Lung (tissue), 12 donors: ENCODE results near the gene CDK11B. TPM values are rescaled to one million over a fixed set of nuclear protein-coding genes. Genes with fewer than 3 reads are reported as not detected.
A peak's percentile ranks its signal among the peaks of the same experiment; 100 is the strongest.

Experiments used
- ATAC-seq: fragments of 200-7000 bp; cut with Tn5 transposase; one replicate; pipeline ENCODE4 v1.9.1; 2020; ENCODE audit warnings: moderate number of reproducible peaks; ENCODE audit not compliant: insufficient read depth, low FRiP score
- DNase-seq, 3 donors: peaks; one replicate each; pipeline ENCODE4 v3.0.0-alpha.2; 2013 to 2017
- H3K27ac ChIP-seq, 2 donors: one replicate each; pipeline ENCODE4 v1.5.1; 2013; ENCODE audit warnings: mild to moderate bottlenecking in 2 of 2, moderate library complexity in 2 of 2, control low read depth in 1 of 2, inconsistent platforms in 1 of 2, low read depth in 1 of 2, low read length in 1 of 2
- H3K27me3 ChIP-seq, 3 donors: one replicate each; pipeline ENCODE4 v1.5.1; 2013; ENCODE audit warnings: low read length in 2 of 3; ENCODE audit not compliant: control insufficient read depth in 3 of 3, insufficient read depth in 3 of 3
- H3K36me3 ChIP-seq, 4 donors: one replicate each; pipeline ENCODE4 v1.5.1; 2013; ENCODE audit warnings: low read length in 4 of 4, mild to moderate bottlenecking in 1 of 4, moderate library complexity in 1 of 4; ENCODE audit not compliant: control insufficient read depth in 4 of 4, insufficient read depth in 4 of 4
- H3K4me1 ChIP-seq, 5 donors: one replicate each; pipeline ENCODE4 v1.5.1; 2013; ENCODE audit warnings: low read length in 5 of 5, mild to moderate bottlenecking in 2 of 5, moderate library complexity in 1 of 5; ENCODE audit not compliant: control insufficient read depth in 5 of 5, insufficient read depth in 5 of 5
- H3K4me3 ChIP-seq: one replicate; pipeline ENCODE4 v1.5.1; 2013; ENCODE audit warnings: mild to moderate bottlenecking, control low read depth, moderate library complexity
- H3K9ac ChIP-seq, 2 donors: one replicate each; pipeline ENCODE4 v1.5.1; 2013; ENCODE audit warnings: low read length in 2 of 2, control low read depth in 1 of 2; ENCODE audit not compliant: insufficient read depth in 1 of 2
- H3K9me3 ChIP-seq, 4 donors: one replicate each; pipeline ENCODE4 v1.5.1; 2013; ENCODE audit warnings: low read length in 3 of 4, mild to moderate bottlenecking in 1 of 4, moderate library complexity in 1 of 4; ENCODE audit not compliant: control insufficient read depth in 4 of 4, insufficient read depth in 3 of 4
- WGBS, 2 donors: extraction: QIAGEN DNeasy Blood & Tissue Kit; methylation state at CpG; one replicate each; pipeline ENCODE4 v1.1.7; 2013; 5-methylcytosine and 5-hydroxymethylcytosine counted together
- polyA plus RNA-seq, 2 donors: library from polyadenylated mRNA; stranded (reverse); fragments of 200-250 nt; gene quantifications; one replicate each; pipeline ENCODE4 v1.2.1, GENCODE V29; 2013
- total RNA-seq, 2 donors: library from RNA; depleted of rRNA in 1 of 2; stranded (reverse); fragments of >200 nt in 1 of 2; gene quantifications; one replicate each; pipeline ENCODE4 v1.2.1, GENCODE V29; 2014 to 2021
- TF ChIP-seq, protein P1 (sequence below): IDR thresholded peaks from 2 replicates; pipeline ENCODE4 v1.5.1; 2012; ENCODE audit warnings: mild to moderate bottlenecking; ENCODE audit errors: control extremely low read depth, extremely low read depth
- donor health status: control.
- donor health status: control.
- donor health status: Bipolar disorder and iron deficiency.
- donor health status: healthy.
- donor health status: DM: yes; HTN: yes; CAD: no.

The CDK11B gene
- total and polyA plus RNA-seq, 4 donors = 15.7 to 39.6 (median 24.2) TPM

DNA sequence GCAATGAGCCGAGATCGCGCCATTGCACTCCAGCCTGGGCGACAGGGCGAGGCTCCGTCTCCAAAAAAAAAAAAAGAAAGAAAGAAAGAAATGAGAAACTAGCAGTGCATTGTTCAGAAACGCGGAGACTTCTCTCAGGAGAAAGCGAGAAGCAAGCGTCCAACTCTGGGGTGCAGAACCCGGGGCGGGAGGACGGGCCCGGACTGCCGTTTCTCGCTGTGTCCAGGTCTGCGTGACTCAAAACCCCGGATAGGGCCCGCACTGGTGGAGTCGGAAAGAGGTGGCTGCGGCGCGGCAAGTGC lies 43.9 kb downstream of the CDK11B start:
- no peak for DNase-seq
- H3K9ac ChIP-seq = peak overlapping the region in 1 of 2 donors; percentile 38
- WGBS, 2 donors = 0% methylated on average over 23 of the region's 23 CpGs
- TF ChIP-seq, protein P1, sequence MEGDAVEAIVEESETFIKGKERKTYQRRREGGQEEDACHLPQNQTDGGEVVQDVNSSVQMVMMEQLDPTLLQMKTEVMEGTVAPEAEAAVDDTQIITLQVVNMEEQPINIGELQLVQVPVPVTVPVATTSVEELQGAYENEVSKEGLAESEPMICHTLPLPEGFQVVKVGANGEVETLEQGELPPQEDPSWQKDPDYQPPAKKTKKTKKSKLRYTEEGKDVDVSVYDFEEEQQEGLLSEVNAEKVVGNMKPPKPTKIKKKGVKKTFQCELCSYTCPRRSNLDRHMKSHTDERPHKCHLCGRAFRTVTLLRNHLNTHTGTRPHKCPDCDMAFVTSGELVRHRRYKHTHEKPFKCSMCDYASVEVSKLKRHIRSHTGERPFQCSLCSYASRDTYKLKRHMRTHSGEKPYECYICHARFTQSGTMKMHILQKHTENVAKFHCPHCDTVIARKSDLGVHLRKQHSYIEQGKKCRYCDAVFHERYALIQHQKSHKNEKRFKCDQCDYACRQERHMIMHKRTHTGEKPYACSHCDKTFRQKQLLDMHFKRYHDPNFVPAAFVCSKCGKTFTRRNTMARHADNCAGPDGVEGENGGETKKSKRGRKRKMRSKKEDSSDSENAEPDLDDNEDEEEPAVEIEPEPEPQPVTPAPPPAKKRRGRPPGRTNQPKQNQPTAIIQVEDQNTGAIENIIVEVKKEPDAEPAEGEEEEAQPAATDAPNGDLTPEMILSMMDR = no peak
- H3K4me1 ChIP-seq = peaks cover 6 to 28% (median 13%) of the 10 kb centered on the region in 5 donors
- no peaks in the 10 kb centered on the region for H3K9me3 ChIP-seq
- peak overlapping the region; percentile 84 to 100 for H3K27ac ChIP-seq
- no peaks in the 10 kb centered on the region for H3K27me3 ChIP-seq
- ATAC-seq = no peak
- H3K36me3 ChIP-seq = peaks cover 0 to 12% (median 9%) of the 10 kb centered on the region in 4 donors
- H3K4me3 ChIP-seq = peak overlapping the region; percentile 47

DNA sequence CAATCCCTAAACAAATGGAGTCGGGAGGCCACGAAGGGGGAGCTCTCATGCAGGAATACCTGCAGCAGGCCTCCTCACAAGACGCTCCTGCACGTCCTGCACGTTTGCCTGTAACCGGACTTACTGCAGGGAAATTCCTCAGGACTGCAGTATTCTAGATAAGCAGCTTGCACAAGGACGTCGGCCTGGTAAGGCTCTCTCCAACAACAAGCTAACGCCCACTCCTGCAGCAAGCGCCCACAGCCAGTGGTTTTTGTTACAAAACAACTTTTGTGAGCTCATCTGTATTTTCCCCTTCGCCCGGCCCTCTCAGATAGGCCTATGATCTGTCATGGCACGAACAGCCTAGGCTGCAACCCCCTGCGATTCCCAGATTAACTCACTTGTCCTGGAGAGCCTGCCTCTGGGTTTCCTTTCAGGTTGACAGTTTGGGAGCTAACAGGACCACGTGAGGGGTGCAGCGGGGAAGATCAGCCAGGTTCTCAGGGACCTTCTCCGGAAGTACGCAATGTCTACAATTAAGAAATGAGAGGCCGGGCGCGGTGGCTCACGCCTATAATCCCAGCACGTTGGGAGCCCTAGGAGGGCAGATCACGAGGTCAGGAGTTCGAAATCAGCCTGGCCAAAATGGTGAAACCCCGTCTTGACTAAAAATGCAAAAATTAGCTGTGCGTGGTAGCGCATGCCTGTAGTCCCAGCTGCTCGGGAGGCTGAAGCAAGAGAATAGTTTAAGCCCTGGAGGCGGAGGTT lies 44.4 kb downstream of the CDK11B start:
- peak; percentile 44 to 80 (median 78) for DNase-seq
- H3K9ac ChIP-seq = peak overlapping the region in 1 of 2 donors; percentile 38
- ATAC-seq = no peak
- H3K4me1 ChIP-seq = peaks cover 6 to 28% (median 10%) of the 10 kb centered on the region in 5 donors
- no peaks in the 10 kb centered on the region for H3K27me3 ChIP-seq
- TF ChIP-seq, protein P1 = no peak
- H3K27ac ChIP-seq = peak overlapping the region in 1 of 2 donors; percentile 84
- 9 to 10% methylated on average over 30 of the region's 30 CpGs for WGBS, 2 donors
- no peaks in the 10 kb centered on the region for H3K9me3 ChIP-seq
- H3K36me3 ChIP-seq = peaks cover 0 to 12% (median 9%) of the 10 kb centered on the region in 4 donors
- H3K4me3 ChIP-seq = peak overlapping the region; percentile 47

DNA sequence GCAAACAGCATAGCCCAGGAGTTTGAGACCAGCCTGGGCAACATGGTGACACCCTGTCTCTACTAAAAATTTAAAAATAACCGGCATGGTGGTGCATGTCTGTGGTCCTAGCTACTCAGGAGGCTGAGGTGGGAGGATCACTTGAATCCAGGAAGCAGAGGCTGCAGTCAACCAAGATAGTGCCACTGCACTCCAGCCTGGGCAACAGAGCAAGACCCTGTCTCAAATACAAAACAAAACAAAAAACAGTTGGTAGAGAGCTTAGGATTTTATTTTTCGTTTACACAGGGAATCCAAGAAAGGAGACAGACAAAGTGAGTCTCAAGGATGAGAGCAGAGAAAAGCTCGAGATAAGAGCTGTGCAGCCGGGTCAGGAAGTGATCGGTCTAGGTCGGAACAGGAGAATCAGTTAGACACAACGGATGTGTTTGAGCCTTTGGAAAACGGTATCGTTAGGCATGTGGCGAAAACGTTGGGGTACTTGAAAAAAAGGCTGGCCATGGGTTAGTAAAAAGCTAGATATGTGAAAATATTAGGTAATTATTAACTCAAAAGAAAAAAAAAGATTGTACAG lies 45.2 kb downstream of the CDK11B start:
- Histone ChIP-seq H3K27ac (peak overlapping the region in 1 of 2 donors; percentile 57), H3K9ac (no peak overlapping the region), H3K4me1 (peaks cover 6 to 28% (median 10%) of the 10 kb centered on the region in 5 donors), H3K36me3 (peaks cover 0 to 12% (median 9%) of the 10 kb centered on the region in 4 donors), H3K9me3 (no peaks in the 10 kb centered on the region), H3K27me3 (no peaks in the 10 kb centered on the region), H3K4me3 (no peak overlapping the region)
- ATAC-seq = no peak
- no peak for DNase-seq
- 54 to 69% methylated on average over 11 of the region's 11 CpGs for WGBS, 2 donors
- TF ChIP-seq, protein P1 = no peak
